ENCODE measurements around the gene WSCD2. TPM values are rescaled to one million over a fixed set of nuclear protein-coding genes. Genes with fewer than 3 reads are reported as not detected.

WSCD2 gene
- total and polyA plus RNA-seq, 2 of the 4 experiments (the other 2 are of a cell fraction): not detected

DNA sequence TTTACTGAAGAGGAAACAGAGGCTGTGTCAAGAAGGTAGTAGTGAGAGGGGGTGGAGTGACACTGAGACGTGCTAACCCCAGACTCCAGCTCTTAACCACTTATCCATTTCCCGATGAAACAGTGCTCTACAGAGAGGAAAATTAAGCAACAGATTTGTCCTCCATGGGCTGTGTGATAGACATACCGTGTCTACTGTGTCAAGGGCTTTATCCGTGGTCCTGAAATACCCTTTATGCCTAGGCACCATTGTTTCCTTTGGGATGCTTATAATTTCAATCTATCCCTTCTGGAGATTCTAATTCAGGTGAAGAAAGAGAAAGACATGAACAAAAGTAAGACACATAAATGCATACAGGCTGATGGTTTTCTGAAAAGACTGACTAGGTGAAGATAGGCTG lies 138.4 kb downstream of the WSCD2 start:
- Histone ChIP-seq H2AK5ac (ENCODE audit: low read depth, low read length) (no peak overlapping the region), H3K79me1 (ENCODE audit: low read depth in 1 of 2, low read length in 2 of 2) (no peaks in the 10 kb centered on the region), H3K23ac (ENCODE audit: low read depth, low read length) (no peak overlapping the region), H3K9ac (ENCODE audit: low read depth, low read length) (no peak overlapping the region), H3K4ac (ENCODE audit: low read depth, low read length) (no peak overlapping the region), H4K91ac (ENCODE audit: insufficient read depth, low read depth, low read length) (no peak overlapping the region), H2AK9ac (replicated peaks; ENCODE audit: low read depth, low read length, poor library complexity) (no peak overlapping the region), H3K9me3 (ENCODE audit: control insufficient read depth, insufficient read depth, low read length) (no peaks in the 10 kb centered on the region; the same call in 1 of the 2 replicates), H2BK120ac (ENCODE audit: low read depth, low read length) (no peak overlapping the region), H4K20me1 (ENCODE audit: insufficient read depth, low read length) (no peaks in the 10 kb centered on the region), H4K8ac (ENCODE audit: low read depth in 2 of 2, low read length in 2 of 2) (no peak overlapping the region), H3K27ac (ENCODE audit: insufficient read depth, low read length) (no peak overlapping the region), H2BK15ac (ENCODE audit: low read depth, low read length) (no peak overlapping the region), H2BK20ac (ENCODE audit: low read depth, low read length) (no peak overlapping the region), H3K27me3 (ENCODE audit: control insufficient read depth, insufficient read depth, low read length) (no peaks in the 10 kb centered on the region), H3K36me3 (ENCODE audit: control insufficient read depth, insufficient read depth, low read length) (no peaks in the 10 kb centered on the region), H3K9me1 (ENCODE audit: insufficient read depth, low read length) (no peaks in the 10 kb centered on the region), H3K4me2 (ENCODE audit: low read depth, low read length) (no peak overlapping the region), H4K5ac (ENCODE audit: low read depth, low read length) (no peak overlapping the region), H3K56ac (ENCODE audit: extremely low read depth, insufficient read depth, low read length) (no peak overlapping the region), H2BK5ac (ENCODE audit: low read depth, low read length, poor library complexity, severe bottlenecking) (no peak overlapping the region), H3K18ac (ENCODE audit: low read depth, low read length) (no peak overlapping the region), H3K4me1 (ENCODE audit: control insufficient read depth, insufficient read depth, low read length) (no peaks in the 10 kb centered on the region), H3K4me3 (ENCODE audit: insufficient read depth, low read depth, low read length) (no peak overlapping the region), H2AFZ (replicated peaks; ENCODE audit: low read length, poor library complexity) (no peak overlapping the region), H3K14ac (replicated peaks; ENCODE audit: low read depth, low read length) (no peak overlapping the region)
- DNase-seq: no peak
- ATAC-seq (ENCODE audit: low read depth): no peak
- in situ Hi-C loops (cut with MboI; ENCODE audit: low sequenced_read_pairs): no loop called here
- dilution Hi-C loops (cut with HindIII; ENCODE audit: low sequenced_read_pairs, unreplicated experiment): no loop called here
- ChIA-PET POLR2A (ENCODE audit: unreplicated experiment) (no interaction called here), CTCF (no interaction called here)
- no peak for TF ChIP-seq RFX5 (IDR thresholded peaks at IDR 0.05; ENCODE audit: low read depth, low read length)
- TF ChIP-seq MXI1 (IDR thresholded peaks at IDR 0.05; ENCODE audit: borderline replicate concordance, low read depth, low read length): no peak
- TF ChIP-seq, protein P1, sequence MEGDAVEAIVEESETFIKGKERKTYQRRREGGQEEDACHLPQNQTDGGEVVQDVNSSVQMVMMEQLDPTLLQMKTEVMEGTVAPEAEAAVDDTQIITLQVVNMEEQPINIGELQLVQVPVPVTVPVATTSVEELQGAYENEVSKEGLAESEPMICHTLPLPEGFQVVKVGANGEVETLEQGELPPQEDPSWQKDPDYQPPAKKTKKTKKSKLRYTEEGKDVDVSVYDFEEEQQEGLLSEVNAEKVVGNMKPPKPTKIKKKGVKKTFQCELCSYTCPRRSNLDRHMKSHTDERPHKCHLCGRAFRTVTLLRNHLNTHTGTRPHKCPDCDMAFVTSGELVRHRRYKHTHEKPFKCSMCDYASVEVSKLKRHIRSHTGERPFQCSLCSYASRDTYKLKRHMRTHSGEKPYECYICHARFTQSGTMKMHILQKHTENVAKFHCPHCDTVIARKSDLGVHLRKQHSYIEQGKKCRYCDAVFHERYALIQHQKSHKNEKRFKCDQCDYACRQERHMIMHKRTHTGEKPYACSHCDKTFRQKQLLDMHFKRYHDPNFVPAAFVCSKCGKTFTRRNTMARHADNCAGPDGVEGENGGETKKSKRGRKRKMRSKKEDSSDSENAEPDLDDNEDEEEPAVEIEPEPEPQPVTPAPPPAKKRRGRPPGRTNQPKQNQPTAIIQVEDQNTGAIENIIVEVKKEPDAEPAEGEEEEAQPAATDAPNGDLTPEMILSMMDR (conservative IDR thresholded peaks at IDR 0.05; ENCODE audit: low read depth, low read length): no peak
- no peak for TF ChIP-seq CEBPB (IDR thresholded peaks at IDR 0.05; ENCODE audit: low read depth, low read length)
- no peak for TF ChIP-seq NFE2L2 (IDR thresholded peaks at IDR 0.05; ENCODE audit: low read depth, low read length)
- no peak for TF ChIP-seq BHLHE40 (IDR thresholded peaks at IDR 0.05; ENCODE audit: low read depth, low read length)
- no peak for TF ChIP-seq FOS (IDR thresholded peaks at IDR 0.05; ENCODE audit: low read depth, low read length)
- TF ChIP-seq MAZ (IDR thresholded peaks at IDR 0.05; ENCODE audit: borderline replicate concordance, low read depth, low read length): no peak
- TF ChIP-seq MAFK (IDR thresholded peaks at IDR 0.05; ENCODE audit: low read depth, low read length): no peak
- no peak for TF ChIP-seq POLR2A (IDR thresholded peaks at IDR 0.05; ENCODE audit: low read depth, low read length)
- TF ChIP-seq RCOR1 (IDR thresholded peaks at IDR 0.05; ENCODE audit: insufficient replicate concordance, low read length): no peak
- TF ChIP-seq CHD1 (IDR thresholded peaks at IDR 0.05; ENCODE audit: low read depth, low read length): no peak
- TF ChIP-seq, protein P2, sequence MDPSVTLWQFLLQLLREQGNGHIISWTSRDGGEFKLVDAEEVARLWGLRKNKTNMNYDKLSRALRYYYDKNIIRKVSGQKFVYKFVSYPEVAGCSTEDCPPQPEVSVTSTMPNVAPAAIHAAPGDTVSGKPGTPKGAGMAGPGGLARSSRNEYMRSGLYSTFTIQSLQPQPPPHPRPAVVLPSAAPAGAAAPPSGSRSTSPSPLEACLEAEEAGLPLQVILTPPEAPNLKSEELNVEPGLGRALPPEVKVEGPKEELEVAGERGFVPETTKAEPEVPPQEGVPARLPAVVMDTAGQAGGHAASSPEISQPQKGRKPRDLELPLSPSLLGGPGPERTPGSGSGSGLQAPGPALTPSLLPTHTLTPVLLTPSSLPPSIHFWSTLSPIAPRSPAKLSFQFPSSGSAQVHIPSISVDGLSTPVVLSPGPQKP (IDR thresholded peaks at IDR 0.05; ENCODE audit: borderline replicate concordance, low read depth, low read length): no peak
- no peak for TF ChIP-seq RAD21 (IDR thresholded peaks at IDR 0.05; ENCODE audit: low read length)
- TF ChIP-seq SMC3 (IDR thresholded peaks at IDR 0.05; ENCODE audit: low read depth, low read length): no peak
- TF ChIP-seq, protein P3, sequence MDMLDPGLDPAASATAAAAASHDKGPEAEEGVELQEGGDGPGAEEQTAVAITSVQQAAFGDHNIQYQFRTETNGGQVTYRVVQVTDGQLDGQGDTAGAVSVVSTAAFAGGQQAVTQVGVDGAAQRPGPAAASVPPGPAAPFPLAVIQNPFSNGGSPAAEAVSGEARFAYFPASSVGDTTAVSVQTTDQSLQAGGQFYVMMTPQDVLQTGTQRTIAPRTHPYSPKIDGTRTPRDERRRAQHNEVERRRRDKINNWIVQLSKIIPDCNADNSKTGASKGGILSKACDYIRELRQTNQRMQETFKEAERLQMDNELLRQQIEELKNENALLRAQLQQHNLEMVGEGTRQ (IDR thresholded peaks at IDR 0.05; ENCODE audit: low read depth, low read length): no peak
- intact Hi-C loops (cut with micrococcal nuclease): no loop called here
- no CpG with 5 or more reads among the region's 4 CpGs for WGBS, 2 experiments (ENCODE audit: extremely low coverage in 2 of 2, insufficient read length in 1 of 2)
- BruUV-seq (replicated peaks): no TSS peak

Measured in IMR-90 (cell line).